Measurements from ENCODE around the gene P3H1. TPM values are rescaled to one million over a fixed set of nuclear protein-coding genes. Genes with fewer than 3 reads are reported as not detected.
"Not testable (repeated sequence)": the region's sequence is repeated elsewhere in the genome, so short reads cannot be mapped to it uniquely, and the experiment has no call there.

The P3H1 gene
- total RNA-seq = 74.8 TPM

GRCh38 chr1:42766741-42767509, at the start of gene P3H1, which contains the start of gene C1orf50:
P3H1 (minus strand) TSS chr1:42767028; CDS start chr1:42766971, 57 bp downstream.
C1orf50 (plus strand) TSS chr1:42767249; CDS start chr1:42767312, 63 bp downstream.
- peak; percentile 99 for DNase-seq

GRCh38 chr1:42815941-42816584, 49.2 kb upstream of the P3H1 start:
- DNase-seq = peak; percentile 64

GRCh38 chr1:42814815-42815214, 48.0 kb upstream of the P3H1 start:
- not testable (repeated sequence) for DNase-seq

GRCh38 chr1:42807056-42807668, 40.3 kb upstream of the P3H1 start:
- DNase-seq = peak; percentile 18

DNA sequence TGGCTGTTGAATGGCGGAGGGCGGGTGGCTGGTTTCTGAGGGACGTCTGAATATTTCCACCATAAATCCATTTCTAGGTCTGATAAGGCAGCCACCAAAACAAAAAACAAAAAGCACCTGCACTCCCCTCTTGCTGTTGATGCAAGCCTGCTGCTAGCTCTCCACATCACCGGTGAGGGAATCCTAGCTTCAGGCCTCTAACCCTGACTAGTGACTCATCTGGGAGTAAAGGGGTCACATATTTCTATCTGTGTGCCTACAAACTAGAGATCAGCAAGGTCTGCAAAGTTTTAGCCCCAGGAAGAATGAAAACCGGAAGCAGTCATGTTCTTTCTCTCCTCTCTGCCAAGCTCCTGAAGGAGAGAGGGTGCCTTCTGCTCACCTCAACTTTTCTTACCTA, 39.8 kb upstream of the P3H1 start:
- no peak for DNase-seq

DNA sequence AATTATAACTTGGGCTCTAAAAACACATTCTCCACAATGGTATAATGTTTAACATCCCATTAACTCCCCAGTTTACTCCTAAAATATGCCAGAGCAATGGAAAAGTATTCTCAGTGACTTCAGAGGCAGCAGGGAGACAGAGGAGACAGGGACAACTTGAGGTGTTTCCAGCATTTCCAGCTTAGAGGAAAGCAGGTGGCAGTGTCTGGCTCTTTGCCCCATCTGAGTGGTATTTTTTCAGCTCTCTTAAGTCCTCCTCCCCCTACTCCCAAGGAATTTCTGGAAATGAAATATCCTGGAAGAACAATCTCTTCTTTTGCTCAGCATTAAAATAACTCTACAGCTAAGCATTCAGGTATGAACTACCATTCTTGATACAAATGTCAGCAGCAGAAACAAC, 39.3 kb upstream of the P3H1 start:
- DNase-seq = no peak

GRCh38 chr1:42801832-42802473, 35.1 kb upstream of the P3H1 start:
- DNase-seq = peak; percentile 91

GRCh38 chr1:42797979-42798378, 31.2 kb upstream of the P3H1 start:
- DNase-seq = no peak

GRCh38 chr1:42797414-42797813, 30.6 kb upstream of the P3H1 start:
- DNase-seq = no peak

DNA sequence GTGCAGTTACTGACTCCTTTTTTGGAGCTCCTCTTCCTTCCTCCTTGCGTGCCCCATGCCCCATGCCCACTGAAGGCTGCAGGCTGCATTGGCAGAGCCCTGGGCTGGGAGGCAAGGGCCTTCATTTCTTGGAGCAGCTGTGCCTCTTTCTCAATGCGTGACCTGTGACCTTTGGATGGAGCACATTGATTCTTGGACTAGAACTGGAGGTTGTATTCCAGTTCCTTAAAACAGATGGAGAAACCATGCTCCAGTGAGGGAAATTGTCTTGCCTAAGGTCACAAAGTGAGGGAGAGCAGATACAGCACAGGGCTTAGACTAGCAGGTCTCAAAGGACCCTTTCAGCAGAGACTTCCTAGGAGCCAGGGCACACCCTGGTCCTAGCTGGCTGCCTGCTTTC, 27.0 kb upstream of the P3H1 start:
- DNase-seq = no peak

- DNase-seq = no peak
Measured at GRCh38 chr1:42788021-42788420, 21.2 kb upstream of the P3H1 start.

GRCh38 chr1:42786097-42786496, 19.3 kb upstream of the P3H1 start:
- no peak for DNase-seq

- DNase-seq = no peak
Measured at GRCh38 chr1:42784946-42785693, 18.3 kb upstream of the P3H1 start, which contains the start of gene TMEM269. TMEM269 (plus strand) TSS chr1:42784991; CDS start chr1:42789894, 4,903 bp downstream.

GRCh38 chr1:42784547-42784945, 17.7 kb upstream of the P3H1 start:
- no peak for DNase-seq

DNA sequence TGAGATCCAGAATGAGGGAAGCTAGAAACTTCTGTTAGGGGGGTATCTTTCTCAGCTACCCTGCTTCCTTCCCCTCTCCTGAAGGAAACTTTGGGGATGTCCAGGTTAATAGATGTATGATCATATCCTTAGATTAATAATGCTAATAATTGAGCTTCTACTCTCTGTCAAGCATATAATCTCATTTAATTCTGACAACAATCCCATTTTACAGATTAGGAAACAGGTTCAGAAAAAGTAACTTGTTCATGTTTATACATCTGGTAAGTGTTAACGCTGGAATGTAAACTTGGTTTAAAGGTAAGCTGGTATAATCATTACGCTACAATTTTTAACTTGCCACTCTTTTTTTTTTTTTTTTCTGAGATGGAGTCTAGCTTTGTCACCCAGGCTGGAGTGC, 16.3 kb upstream of the P3H1 start:
- DNase-seq = no peak

- DNase-seq = no peak
Measured at GRCh38 chr1:42780176-42780575, 13.3 kb upstream of the P3H1 start.

- no peak for DNase-seq
Measured at GRCh38 chr1:42779725-42780124, 12.9 kb upstream of the P3H1 start.

- DNase-seq = no peak
Measured at GRCh38 chr1:42777852-42778251, 11.0 kb upstream of the P3H1 start.

DNA sequence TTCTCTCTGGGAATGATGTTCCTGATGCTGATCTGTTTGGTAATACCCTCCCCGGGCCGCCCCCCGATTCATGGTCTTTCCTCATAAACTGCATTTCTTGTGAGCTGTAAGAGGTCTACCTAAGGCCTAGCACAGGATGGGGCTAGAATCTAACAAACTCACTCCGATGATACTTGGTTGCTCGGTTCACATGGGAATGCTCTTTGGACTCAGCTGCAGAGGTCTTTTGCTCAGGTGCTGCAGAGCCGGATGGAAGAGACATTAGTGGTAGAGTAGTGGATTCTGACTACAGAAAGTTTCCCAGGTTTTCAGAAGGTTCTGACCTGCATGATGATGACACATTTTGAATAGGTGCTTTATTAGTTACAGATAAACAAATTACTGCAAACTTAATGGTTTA, 9.7 kb upstream of the P3H1 start:
- DNase-seq = no peak

DNA sequence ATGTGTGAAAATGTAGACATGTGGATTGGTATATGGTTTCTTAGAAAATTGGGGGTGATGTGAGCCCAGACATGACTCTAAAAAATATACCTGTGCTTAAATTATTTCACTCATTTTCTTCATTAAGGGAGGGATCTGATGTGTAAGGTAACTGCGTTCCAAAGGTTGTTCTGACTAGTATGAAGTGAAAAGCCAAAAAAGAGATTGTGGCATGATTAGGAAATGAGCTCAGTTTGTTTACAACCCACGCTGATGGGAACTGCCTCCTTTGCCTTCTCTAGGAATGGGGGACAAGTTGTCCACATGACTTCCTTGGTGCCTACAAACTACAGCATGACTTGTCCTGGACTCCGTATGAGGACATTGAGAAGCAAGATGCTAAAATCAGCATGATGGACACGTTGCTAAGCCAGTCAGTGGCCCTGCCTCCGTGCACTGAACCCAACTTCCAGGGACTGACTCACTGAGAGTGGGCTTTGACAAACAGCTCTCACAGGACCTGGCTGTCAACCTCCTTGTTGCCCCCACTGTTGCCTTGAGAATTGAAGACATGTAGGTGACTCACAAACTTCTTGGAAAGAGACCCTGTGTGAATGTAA, 8.2 kb upstream of the P3H1 start:
- no peak for DNase-seq

GRCh38 chr1:42773420-42773819, 6.6 kb upstream of the P3H1 start:
- no peak for DNase-seq

DNA sequence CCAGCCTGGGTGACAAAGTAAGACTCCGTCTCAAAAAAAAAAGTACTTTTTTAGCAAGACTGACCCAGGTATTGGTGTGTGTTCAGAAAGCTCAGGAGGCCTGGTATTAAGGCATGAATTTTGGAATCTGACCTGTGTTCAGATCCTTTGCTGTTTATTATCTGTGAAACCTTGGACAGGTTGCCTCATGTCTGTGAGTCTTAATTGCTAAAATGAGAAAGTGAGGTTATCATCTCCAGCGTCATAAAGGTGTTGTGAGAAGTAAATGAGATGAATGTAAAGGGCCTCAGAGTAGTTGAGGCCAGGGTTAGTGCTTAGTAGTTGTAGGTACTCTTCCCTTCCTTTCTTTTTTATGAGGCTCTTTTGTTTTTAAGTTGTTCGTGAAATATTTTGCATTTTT, 3.0 kb upstream of the P3H1 start:
- DNase-seq = no peak

Data from skin of body (tissue), 2 donors.